Measurements from ENCODE around the gene PLD4. TPM values are rescaled to one million over a fixed set of nuclear protein-coding genes. Genes with fewer than 3 reads are reported as not detected.
A peak's percentile ranks its signal among the peaks of the same experiment; 100 is the strongest.

PLD4 gene
- total RNA-seq, 4 donors from 2014 or later: under 0.01 to 0.42 (median 0.31) TPM; not detected in 1

DNA sequence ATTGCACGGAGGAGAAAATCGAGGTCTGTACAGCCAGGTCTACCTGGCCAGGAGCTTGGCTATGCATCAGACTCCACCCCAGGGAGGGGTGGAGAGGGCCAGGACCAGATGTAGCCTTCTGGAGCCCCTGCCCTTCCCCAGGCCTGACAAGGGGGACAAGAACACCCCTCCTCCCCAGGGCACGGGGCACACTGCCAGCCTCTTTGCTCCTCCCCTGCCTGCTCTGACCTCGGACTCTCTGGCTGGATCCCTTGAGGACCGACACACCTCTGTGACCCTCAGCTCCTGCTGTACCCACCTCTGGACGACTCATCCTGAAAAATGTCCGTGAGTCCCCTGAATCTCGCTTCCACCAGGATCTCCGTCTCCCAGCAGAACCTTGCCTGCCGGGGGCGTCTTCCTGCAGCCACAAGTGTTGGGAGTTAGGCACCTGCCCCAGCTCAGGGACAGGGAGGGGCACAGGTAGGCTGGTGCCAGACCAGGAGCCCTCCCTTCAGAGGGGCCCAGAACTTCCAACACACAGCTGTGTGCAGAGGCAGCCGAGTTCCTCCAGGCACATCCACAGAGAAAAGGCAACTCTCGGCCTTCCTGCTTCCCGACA lies 31.7 kb downstream of the PLD4 start:
- no peak for ATAC-seq
- Histone ChIP-seq H3K36me3 (peaks cover 0 to 64% of the 10 kb centered on the region in 2 donors), H3K27ac (no peak overlapping the region), H3K4me3 (no peak overlapping the region), H3K4me1 (peaks cover 0 to 33% (median 8%) of the 10 kb centered on the region in 3 donors), H3K27me3 (no peaks in the 10 kb centered on the region), H3K9me3 (no peaks in the 10 kb centered on the region)
- no peak for TF ChIP-seq POLR2A (IDR thresholded peaks at IDR 0.05)
- no peak for TF ChIP-seq POLR2AphosphoS5 (IDR thresholded peaks at IDR 0.05)
- TF ChIP-seq, protein P1, sequence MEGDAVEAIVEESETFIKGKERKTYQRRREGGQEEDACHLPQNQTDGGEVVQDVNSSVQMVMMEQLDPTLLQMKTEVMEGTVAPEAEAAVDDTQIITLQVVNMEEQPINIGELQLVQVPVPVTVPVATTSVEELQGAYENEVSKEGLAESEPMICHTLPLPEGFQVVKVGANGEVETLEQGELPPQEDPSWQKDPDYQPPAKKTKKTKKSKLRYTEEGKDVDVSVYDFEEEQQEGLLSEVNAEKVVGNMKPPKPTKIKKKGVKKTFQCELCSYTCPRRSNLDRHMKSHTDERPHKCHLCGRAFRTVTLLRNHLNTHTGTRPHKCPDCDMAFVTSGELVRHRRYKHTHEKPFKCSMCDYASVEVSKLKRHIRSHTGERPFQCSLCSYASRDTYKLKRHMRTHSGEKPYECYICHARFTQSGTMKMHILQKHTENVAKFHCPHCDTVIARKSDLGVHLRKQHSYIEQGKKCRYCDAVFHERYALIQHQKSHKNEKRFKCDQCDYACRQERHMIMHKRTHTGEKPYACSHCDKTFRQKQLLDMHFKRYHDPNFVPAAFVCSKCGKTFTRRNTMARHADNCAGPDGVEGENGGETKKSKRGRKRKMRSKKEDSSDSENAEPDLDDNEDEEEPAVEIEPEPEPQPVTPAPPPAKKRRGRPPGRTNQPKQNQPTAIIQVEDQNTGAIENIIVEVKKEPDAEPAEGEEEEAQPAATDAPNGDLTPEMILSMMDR (IDR thresholded peaks at IDR 0.05): no peak
- TF ChIP-seq EP300 (IDR thresholded peaks at IDR 0.05): no peak
- WGBS, 2 donors (ENCODE audit: low coverage in 1 of 2): no CpG with 5 or more reads among the region's 14 CpGs

DNA sequence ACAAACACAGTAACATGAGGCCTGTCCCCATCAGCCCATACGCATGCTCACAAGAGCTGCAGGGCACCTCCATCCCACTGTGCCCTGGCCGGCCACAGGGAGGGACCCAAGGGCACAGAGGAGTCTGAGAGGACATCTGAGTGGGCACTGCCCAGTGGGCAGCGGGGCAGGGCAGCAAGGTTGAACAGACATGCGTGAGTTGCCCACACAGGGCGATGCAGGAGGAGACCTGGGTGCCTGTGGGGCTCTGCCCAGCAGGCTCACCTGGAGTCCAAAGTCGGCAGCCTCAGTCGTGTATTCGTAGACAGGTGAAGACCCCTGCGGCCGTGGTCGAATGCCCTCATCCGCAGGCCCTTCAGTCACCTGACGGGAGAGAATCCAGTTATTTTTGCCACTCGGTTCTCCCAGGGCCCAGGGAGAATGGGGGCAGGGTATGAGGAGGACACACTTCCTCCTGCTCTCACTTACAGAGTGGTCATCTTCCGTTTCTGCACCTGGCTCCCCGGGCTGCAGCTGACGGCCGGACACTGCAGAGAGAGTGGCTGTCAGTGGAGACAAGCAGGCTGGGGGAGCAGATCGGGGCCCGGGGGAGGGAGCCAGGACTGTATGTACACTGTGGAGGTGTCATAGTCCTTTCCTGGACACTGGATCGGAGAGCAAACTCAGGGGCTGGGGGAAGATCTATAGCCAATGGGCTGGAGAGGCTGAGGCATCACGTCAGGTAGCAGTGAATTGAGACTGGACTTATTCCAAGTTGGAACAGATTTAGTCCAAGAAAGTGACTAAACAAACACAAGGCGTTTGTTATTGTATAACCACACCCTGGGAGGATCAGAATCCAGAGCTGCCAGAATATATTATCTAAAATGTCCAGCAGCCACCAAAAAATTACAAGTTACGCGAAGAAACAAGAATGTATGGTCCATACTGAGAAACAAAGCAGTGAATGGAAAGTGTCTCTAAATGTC lies 32.8 kb downstream of the PLD4 start:
- 57 to 82% methylated on average over 4 of the region's 25 CpGs for WGBS, 2 donors (ENCODE audit: low coverage in 1 of 2)
- Histone ChIP-seq H3K36me3 (peaks cover 0 to 53% of the 10 kb centered on the region in 2 donors), H3K27me3 (no peaks in the 10 kb centered on the region), H3K4me3 (no peak overlapping the region), H3K27ac (peak overlapping the region in 1 of 4 donors; percentile 4), H3K4me1 (peaks cover 0 to 42% (median 8%) of the 10 kb centered on the region in 3 donors), H3K9me3 (no peaks in the 10 kb centered on the region)
- no peak for ATAC-seq
- TF ChIP-seq EP300 (IDR thresholded peaks at IDR 0.05) (no peak), POLR2AphosphoS5 (IDR thresholded peaks at IDR 0.05) (no peak), POLR2A (IDR thresholded peaks at IDR 0.05) (no peak)
- TF ChIP-seq, protein P1 (IDR thresholded peaks at IDR 0.05): no peak

DNA sequence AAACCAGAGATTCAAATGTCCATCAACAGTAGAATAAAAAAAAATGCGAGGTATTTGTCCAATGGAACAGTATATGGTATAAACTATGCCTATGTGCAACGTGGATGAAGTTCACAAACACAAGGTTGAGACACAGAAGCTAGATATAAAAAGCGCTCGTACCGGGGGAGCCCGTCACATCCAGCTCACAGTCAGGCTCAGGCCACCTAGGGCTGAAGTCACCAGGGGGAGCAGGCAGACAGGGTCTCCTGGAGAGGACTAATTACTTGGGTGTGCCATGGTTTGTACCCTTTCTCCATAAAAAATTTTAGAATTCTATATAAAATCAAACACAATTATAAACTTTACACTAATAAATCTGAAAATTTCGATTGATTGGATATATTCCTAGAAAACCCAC lies 39.9 kb downstream of the PLD4 start:
- H3K27me3 ChIP-seq: no peaks in the 10 kb centered on the region
- H3K4me1 ChIP-seq: peaks cover 0 to 83% (median 30%) of the 10 kb centered on the region in 3 donors
- no peak for ATAC-seq
- TF ChIP-seq POLR2A (IDR thresholded peaks at IDR 0.05) (no peak), EP300 (IDR thresholded peaks at IDR 0.05) (no peak), POLR2AphosphoS5 (IDR thresholded peaks at IDR 0.05) (no peak)
- TF ChIP-seq, protein P1 (IDR thresholded peaks at IDR 0.05): no peak
- H3K9me3 ChIP-seq: no peaks in the 10 kb centered on the region
- 78 to 80% methylated on average over 5 to 7 of the region's 7 CpGs for WGBS, 2 donors (ENCODE audit: low coverage in 1 of 2)
- peak overlapping the region in 2 of 4 donors; percentile 6 to 98 for H3K27ac ChIP-seq
- H3K36me3 ChIP-seq: no peaks in the 10 kb centered on the region
- no peak overlapping the region for H3K4me3 ChIP-seq

DNA sequence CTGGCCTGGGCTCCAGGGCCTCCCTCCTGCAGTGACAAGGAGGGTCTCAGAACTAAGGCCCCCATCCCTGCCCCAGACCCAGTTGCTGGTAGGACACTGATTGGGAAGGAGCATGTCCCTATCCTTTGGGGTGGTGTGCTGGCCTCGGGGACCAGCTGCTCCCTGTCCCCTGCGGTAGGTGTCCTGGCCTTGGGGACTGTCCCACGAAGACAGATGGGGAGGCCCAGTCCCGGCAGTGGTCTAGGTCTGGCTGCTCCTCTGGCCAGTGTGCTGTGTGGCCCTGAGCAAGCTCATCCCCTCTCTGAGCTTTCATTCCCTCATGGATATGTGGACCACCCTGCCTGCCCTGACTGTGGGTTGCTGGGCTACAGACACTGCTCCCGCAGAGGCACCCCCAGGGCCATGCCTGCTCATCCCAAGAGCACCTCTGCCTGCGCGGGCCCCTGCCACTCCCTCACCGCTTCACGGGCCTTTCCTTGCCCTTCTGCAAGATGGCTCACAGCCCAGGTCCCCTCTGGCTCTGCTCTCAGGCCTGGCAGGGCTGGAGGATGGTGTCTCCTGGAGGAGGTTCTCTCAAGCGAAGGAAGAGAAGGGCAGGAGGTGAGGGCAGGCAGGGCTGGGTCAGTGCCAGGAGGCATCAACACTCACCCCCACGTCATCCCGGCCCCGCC lies 41.0 kb downstream of the PLD4 start:
- H3K27me3 ChIP-seq: no peaks in the 10 kb centered on the region
- H3K9me3 ChIP-seq: no peaks in the 10 kb centered on the region
- H3K27ac ChIP-seq: peak overlapping the region in 3 of 4 donors; percentile 94 to 98 (median 96)
- H3K4me1 ChIP-seq: peaks cover 0 to 89% (median 37%) of the 10 kb centered on the region in 3 donors
- no peak for ATAC-seq
- WGBS, 2 donors (ENCODE audit: low coverage in 1 of 2): 20% methylated on average over 1 of the region's 13 CpGs; no CpG with 5 or more reads in 1 of the 2 donors
- no peaks in the 10 kb centered on the region for H3K36me3 ChIP-seq
- TF ChIP-seq POLR2A (IDR thresholded peaks at IDR 0.05) (no peak), POLR2AphosphoS5 (IDR thresholded peaks at IDR 0.05) (no peak), EP300 (IDR thresholded peaks at IDR 0.05) (no peak)
- TF ChIP-seq, protein P1 (IDR thresholded peaks at IDR 0.05): no peak
- no peak overlapping the region for H3K4me3 ChIP-seq

All from gastroesophageal sphincter (tissue), 4 donors.